ENCODE data around the gene RNPS1.

RNPS1 gene

DNA sequence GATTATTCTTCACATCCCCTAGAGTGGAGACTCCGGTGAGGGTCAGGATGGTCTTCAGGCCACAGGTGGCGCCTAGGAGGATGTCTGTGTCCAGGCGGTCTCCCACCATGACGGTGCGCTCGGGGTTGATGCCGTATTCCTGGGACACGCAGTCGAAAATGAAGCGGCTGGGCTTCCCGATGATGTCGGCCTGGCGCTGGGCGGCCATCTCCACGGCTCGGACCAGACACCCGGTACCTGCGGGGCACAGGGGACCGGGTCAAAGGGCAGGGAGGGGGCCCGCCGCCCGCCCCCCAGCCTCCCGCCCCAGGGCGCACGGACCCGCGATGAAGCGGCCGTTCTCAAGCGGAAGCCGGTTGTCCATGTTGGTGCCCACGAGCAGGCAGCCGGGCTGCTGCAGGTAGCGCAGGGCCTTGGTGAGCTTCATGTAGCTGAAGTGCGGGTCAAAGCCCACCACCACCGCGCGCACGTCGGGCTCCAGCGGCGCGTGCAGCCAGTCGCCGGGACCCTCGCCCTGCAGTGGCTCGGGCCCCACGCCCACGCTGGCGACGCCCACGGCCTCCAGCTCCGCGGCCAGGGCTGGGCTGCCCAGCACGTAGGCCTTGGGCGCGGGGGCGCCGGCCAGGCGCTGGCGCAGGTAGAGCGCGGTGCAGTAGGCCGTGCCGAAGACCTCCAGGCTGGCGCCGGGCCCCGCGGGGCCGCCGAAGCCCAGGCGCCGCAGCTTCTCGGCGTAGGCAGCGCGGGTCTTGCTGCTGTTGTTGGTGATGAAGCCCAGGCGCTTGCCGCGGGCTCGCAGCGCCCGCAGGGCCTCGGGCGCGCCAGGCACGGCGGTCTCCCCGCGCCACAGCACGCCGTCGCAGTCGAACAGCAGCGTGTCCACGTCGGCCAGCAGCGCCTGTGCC lies 53.9 kb downstream of the RNPS1 start:
- peak overlapping the region; percentile 78 for H3K27ac ChIP-seq (ENCODE audit: low read depth, low read length)
- no peaks in the 10 kb centered on the region for H3K9me3 ChIP-seq (ENCODE audit: low read length)
- H3K4me1 ChIP-seq (ENCODE audit: insufficient read depth, low read length), result peaks cover 12% of the 10 kb centered on the region
- no peaks in the 10 kb centered on the region for H3K27me3 ChIP-seq (ENCODE audit: control insufficient read depth in 1 of 2, insufficient read depth in 2 of 2, low read length in 2 of 2)
- peaks cover 2% of the 10 kb centered on the region for H3K36me3 ChIP-seq (ENCODE audit: insufficient read depth, low read length)
- peak overlapping the region; percentile 21 for H3K9ac ChIP-seq (ENCODE audit: low read length)
- H3K4me3 ChIP-seq (ENCODE audit: low read depth in 1 of 2, low read length in 2 of 2), result peak overlapping the region; percentile 63 to 80

DNA sequence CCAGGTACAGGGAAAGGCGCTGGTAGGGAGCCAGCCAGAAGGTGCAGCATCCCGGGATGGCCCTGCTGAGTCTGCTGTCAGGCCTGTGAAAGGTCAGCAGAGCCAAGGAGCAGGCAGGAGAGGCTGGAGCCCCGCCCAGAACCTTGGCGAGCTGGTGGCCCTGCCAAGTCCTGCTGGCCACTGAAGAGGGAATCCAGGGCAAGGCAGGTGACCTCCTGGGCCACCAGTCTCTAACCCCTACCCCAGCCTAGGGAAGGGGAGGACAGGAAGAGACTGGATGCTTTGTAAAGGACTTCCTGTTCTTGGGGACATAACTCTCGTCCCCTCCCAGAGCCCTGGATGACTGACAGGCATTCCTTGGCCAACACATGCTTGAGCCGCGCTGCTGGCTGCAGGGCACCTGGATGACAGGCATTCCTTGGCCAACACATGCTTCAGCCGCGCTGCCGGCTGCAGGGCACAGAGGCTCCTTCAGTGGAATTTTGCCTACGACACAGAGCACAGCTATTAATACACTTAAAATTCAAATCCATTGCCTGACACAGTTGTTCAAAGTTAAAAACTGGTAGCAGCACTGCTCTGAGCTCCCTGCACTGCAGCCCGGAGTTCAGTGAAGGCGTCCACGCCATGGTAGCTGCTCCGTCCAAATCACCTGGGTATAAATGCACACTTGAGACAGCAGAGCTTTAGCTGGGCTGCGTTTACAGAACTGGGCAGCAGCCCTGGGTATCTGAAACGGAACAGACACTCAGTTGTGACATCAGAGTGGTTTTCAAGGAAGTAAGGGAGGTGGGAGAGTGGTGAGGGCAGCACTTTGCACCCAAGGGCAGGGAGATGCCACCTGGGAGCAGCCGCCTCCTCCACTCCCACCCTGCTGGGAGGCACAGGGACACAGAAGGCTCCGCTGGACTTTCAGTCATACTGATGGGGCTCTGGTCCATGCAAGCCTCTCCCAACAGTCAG lies 55.3 kb downstream of the RNPS1 start:
- no peaks in the 10 kb centered on the region for H3K9me3 ChIP-seq (ENCODE audit: low read length)
- no peak overlapping the region for H3K27ac ChIP-seq (ENCODE audit: low read depth, low read length)
- H3K9ac ChIP-seq (ENCODE audit: low read length), result no peak overlapping the region
- H3K27me3 ChIP-seq (ENCODE audit: control insufficient read depth in 1 of 2, insufficient read depth in 2 of 2, low read length in 2 of 2), result no peaks in the 10 kb centered on the region
- peaks cover 15% of the 10 kb centered on the region for H3K36me3 ChIP-seq (ENCODE audit: insufficient read depth, low read length)
- peak overlapping the region in 1 of 2 donors; percentile 6 for H3K4me3 ChIP-seq (ENCODE audit: low read depth in 1 of 2, low read length in 2 of 2)
- peaks cover 12% of the 10 kb centered on the region for H3K4me1 ChIP-seq (ENCODE audit: insufficient read depth, low read length)

DNA sequence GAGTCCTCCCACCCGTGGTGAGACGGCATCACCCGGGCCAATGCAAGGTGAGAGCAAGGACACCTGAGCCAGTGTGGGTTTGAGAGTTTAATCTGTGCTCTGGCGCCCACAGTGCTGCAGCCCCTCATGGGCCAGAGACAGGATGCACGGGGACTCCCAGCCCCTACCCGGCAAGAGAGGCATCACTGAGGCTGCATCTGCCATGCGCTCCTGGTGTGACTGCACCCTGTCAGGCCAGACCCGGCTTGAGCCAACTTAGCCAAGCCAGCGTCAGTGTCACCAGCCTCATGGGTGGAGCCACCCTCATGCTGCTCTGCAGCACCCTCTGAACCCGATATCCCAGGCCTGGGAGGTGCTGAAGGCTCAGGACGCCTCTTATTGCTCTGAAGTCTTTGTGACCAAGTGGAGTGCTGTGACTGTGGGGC lies 56.0 kb downstream of the RNPS1 start:
- H3K27ac ChIP-seq (ENCODE audit: low read depth, low read length), result no peak overlapping the region
- no peaks in the 10 kb centered on the region for H3K27me3 ChIP-seq (ENCODE audit: control insufficient read depth in 1 of 2, insufficient read depth in 2 of 2, low read length in 2 of 2)
- H3K4me3 ChIP-seq (ENCODE audit: low read depth in 1 of 2, low read length in 2 of 2), result no peak overlapping the region
- H3K9me3 ChIP-seq (ENCODE audit: low read length), result no peaks in the 10 kb centered on the region
- H3K36me3 ChIP-seq (ENCODE audit: insufficient read depth, low read length), result peaks cover 19% of the 10 kb centered on the region
- H3K4me1 ChIP-seq (ENCODE audit: insufficient read depth, low read length), result peaks cover 12% of the 10 kb centered on the region
- no peak overlapping the region for H3K9ac ChIP-seq (ENCODE audit: low read length)

DNA sequence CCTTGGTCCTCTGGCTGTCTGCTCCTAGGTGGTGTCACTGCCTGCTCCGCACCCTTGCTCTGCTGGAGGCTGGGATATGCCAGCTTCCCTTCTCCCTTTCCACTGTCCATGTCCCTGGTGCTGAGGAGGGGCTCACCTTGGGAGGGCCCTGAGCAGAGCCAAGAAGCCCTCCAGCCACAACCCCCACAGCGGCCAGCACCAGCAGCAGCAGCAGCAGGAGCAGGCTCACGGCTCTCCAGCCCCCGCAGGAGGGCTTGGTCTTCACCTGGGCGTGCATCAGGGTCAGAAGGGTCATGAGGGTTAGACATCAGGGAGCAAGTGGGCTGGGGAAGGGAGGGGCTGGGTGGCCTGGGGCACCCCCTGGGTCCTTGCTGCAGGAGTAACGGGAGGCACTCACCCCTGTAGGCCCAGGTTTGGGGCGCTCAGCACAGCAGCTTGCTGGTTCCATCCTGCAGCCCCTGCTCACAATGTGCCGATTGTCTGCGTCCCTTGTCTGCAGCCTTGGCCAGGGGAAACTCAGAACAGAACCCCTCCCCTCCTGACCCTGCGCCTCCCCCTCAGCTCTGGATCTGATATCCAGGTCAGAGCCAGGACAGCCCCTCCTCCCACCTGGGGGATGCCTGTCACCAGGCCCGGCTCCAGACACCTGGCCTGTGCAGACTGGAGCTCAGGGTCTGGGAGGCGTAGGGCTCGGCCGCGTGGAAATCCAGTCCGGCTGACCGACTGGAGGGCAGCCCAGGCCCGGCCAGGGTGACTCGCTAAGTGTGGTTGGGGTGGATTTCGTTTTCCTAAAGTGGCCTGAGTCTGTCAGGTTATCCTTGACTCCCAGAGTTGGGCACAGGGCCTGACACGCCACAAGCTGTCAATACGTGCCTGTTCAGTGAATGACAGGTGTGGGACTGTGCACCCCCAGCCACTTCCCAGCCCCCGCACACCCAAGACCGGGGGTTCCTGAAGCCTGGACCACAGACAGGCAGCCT lies 57.2 kb downstream of the RNPS1 start, which contains the start of gene BRICD5:
BRICD5 (minus strand) TSS at position 478 of the 980 bp plus-strand sequence; CDS start at position 448, 30 bp downstream.
- peaks cover 18% of the 10 kb centered on the region for H3K4me1 ChIP-seq (ENCODE audit: insufficient read depth, low read length)
- H3K9me3 ChIP-seq (ENCODE audit: low read length), result no peaks in the 10 kb centered on the region

DNA sequence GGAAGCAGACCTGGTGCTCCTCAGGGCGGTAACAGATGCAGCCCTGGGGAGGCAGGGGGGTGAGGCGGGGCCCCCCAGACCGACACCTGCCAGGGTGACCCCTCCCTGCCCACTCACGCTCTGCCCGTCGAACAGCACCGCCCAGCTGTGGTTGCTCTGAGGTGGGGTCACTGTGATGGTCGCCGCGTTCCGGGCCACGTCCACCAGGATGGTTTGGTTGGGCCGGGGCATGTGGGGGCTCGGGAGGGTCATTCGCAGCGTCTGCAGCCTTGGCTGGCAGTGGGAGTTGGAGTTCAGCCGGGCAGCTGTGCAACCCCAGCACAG lies 58.0 kb downstream of the RNPS1 start:
- no peak overlapping the region for H3K9ac ChIP-seq (ENCODE audit: low read length)
- H3K4me3 ChIP-seq (ENCODE audit: low read depth in 1 of 2, low read length in 2 of 2), result no peak overlapping the region
- H3K27ac ChIP-seq (ENCODE audit: low read depth, low read length), result no peak overlapping the region
- no peaks in the 10 kb centered on the region for H3K27me3 ChIP-seq (ENCODE audit: control insufficient read depth in 1 of 2, insufficient read depth in 2 of 2, low read length in 2 of 2)
- H3K9me3 ChIP-seq (ENCODE audit: low read length), result no peaks in the 10 kb centered on the region
- H3K4me1 ChIP-seq (ENCODE audit: insufficient read depth, low read length), result peaks cover 18% of the 10 kb centered on the region
- peaks cover 19% of the 10 kb centered on the region for H3K36me3 ChIP-seq (ENCODE audit: insufficient read depth, low read length)

More for the DNA sequence above, 57.2 kb downstream of the RNPS1 start, which contains the start of gene BRICD5:
- H3K27ac ChIP-seq (ENCODE audit: low read depth, low read length), result no peak within 1 kb of the TSS
- no peak within 1 kb of the TSS for H3K9ac ChIP-seq (ENCODE audit: low read length)
- no peak within 1 kb of the TSS for H3K4me3 ChIP-seq (ENCODE audit: low read depth in 1 of 2, low read length in 2 of 2)
- peaks cover 19% of the 10 kb centered on the region for H3K36me3 ChIP-seq (ENCODE audit: insufficient read depth, low read length)
- H3K27me3 ChIP-seq (ENCODE audit: control insufficient read depth in 1 of 2, insufficient read depth in 2 of 2, low read length in 2 of 2), result no peaks in the 10 kb centered on the region

DNA sequence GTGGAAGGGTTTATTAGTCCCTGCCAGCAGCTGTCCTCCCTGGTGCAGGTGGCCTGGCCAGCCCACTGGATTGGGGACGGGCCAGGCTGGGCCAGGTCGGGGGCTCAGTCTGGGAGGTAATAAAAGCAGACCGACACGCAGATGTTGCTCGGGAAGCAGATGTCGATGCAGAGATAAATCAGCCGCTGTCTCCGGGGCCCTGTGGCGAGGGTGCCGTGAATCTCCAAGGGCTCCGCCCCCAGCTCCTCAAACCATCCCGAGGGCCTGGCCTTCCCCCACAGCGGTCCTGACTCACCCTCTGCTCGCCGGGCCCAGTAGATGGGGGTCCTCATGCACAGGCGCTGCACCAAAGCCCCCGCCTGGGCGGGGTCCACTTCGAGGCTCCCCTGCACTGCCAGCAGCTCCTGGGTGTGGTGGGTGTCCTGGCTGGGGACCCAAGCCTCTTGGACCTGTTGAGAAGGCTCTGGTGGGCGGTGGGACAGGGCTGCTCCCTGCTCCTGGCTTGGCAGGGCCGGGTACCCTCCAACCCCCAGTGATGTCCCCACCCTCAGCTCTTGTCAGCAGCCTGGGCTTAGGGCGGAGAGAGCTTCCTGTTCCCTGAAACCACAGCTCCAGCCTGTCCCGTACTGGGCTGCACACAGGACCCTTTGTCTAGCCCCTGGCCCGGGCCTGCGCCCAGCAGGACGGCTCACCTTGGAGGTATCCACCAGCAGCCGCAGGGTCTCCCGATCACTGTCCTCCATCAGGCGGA lies 58.5 kb downstream of the RNPS1 start:
- Histone ChIP-seq H3K27ac (ENCODE audit: low read depth, low read length) (no peak overlapping the region), H3K9ac (ENCODE audit: low read length) (no peak overlapping the region), H3K4me1 (ENCODE audit: insufficient read depth, low read length) (peaks cover 23% of the 10 kb centered on the region), H3K4me3 (ENCODE audit: low read depth in 1 of 2, low read length in 2 of 2) (no peak overlapping the region), H3K27me3 (ENCODE audit: control insufficient read depth in 1 of 2, insufficient read depth in 2 of 2, low read length in 2 of 2) (no peaks in the 10 kb centered on the region), H3K9me3 (ENCODE audit: low read length) (no peaks in the 10 kb centered on the region), H3K36me3 (ENCODE audit: insufficient read depth, low read length) (peaks cover 19% of the 10 kb centered on the region)

DNA sequence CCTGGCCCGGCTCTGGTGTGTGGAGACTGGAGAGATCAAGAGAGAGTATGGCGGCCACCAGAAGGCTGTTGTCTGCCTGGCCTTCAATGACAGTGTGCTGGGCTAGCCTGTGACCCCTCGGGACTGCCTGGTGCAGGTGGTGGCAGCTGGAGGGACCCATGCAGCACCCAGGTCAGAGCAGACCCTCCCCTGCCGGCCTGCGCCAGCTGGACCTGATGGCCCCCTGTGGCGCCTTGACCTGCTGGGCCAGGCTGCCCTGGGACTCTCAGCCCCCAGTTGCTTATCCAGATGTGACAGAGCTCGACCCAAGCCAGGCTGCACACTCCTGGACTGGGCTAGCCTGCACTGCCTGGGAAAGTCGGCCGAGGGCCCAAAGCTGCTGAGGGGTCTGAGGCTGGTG lies 59.2 kb downstream of the RNPS1 start:
- H3K36me3 ChIP-seq (ENCODE audit: insufficient read depth, low read length), result peaks cover 19% of the 10 kb centered on the region
- H3K4me3 ChIP-seq (ENCODE audit: low read depth in 1 of 2, low read length in 2 of 2), result no peak overlapping the region
- H3K4me1 ChIP-seq (ENCODE audit: insufficient read depth, low read length), result peaks cover 23% of the 10 kb centered on the region
- no peak overlapping the region for H3K27ac ChIP-seq (ENCODE audit: low read depth, low read length)
- H3K27me3 ChIP-seq (ENCODE audit: control insufficient read depth in 1 of 2, insufficient read depth in 2 of 2, low read length in 2 of 2), result no peaks in the 10 kb centered on the region
- no peaks in the 10 kb centered on the region for H3K9me3 ChIP-seq (ENCODE audit: low read length)
- H3K9ac ChIP-seq (ENCODE audit: low read length), result no peak overlapping the region

DNA sequence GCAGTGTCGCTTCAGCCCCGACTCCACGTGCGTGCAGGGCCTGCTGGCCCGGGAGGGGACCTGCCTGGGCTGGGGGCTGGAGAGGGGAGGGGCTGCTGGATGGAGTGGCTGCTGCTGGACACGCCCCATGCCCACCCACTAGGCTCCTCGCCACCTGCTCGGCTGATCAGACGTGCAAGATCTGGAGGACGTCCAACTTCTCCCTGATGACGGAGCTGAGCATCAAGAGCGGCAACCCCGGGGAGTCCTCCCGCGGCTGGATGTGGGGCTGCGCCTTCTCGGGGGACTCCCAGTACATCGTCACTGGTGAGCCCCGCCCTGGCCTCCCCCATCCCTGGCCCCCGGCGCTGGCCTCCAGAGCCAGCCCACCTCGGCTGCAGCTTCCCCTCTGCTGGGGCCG lies 59.6 kb downstream of the RNPS1 start:
- Histone ChIP-seq H3K36me3 (ENCODE audit: insufficient read depth, low read length) (peaks cover 19% of the 10 kb centered on the region), H3K4me3 (ENCODE audit: low read depth in 1 of 2, low read length in 2 of 2) (no peak overlapping the region), H3K27ac (ENCODE audit: low read depth, low read length) (no peak overlapping the region), H3K9me3 (ENCODE audit: low read length) (no peaks in the 10 kb centered on the region), H3K27me3 (ENCODE audit: control insufficient read depth in 1 of 2, insufficient read depth in 2 of 2, low read length in 2 of 2) (no peaks in the 10 kb centered on the region), H3K9ac (ENCODE audit: low read length) (no peak overlapping the region), H3K4me1 (ENCODE audit: insufficient read depth, low read length) (peaks cover 18% of the 10 kb centered on the region)

DNA sequence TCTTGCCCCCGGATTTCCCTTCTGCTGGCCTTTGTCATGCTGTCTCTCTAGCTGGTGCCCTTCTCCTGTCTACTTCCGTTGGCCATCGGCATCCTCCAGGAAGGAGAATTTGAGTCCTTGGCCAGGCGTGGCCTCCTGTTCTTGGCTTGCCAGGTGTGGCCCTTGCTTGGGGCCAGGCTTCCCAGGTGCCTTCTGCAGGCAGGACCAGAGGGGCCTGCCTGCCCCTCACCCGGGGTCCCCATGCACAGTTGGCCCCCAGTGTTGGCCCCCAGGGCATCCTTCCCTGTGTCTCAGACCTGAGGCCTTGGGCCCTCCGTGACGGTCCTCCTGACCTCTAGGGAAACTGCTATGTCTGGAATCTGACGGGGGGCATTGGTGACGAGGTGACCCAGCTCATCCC lies 60.1 kb downstream of the RNPS1 start:
- Histone ChIP-seq H3K4me3 (ENCODE audit: low read depth in 1 of 2, low read length in 2 of 2) (no peak overlapping the region), H3K4me1 (ENCODE audit: insufficient read depth, low read length) (peaks cover 14% of the 10 kb centered on the region), H3K27me3 (ENCODE audit: control insufficient read depth in 1 of 2, insufficient read depth in 2 of 2, low read length in 2 of 2) (no peaks in the 10 kb centered on the region), H3K36me3 (ENCODE audit: insufficient read depth, low read length) (peaks cover 19% of the 10 kb centered on the region), H3K9ac (ENCODE audit: low read length) (no peak overlapping the region), H3K9me3 (ENCODE audit: low read length) (no peaks in the 10 kb centered on the region), H3K27ac (ENCODE audit: low read depth, low read length) (no peak overlapping the region)

DNA sequence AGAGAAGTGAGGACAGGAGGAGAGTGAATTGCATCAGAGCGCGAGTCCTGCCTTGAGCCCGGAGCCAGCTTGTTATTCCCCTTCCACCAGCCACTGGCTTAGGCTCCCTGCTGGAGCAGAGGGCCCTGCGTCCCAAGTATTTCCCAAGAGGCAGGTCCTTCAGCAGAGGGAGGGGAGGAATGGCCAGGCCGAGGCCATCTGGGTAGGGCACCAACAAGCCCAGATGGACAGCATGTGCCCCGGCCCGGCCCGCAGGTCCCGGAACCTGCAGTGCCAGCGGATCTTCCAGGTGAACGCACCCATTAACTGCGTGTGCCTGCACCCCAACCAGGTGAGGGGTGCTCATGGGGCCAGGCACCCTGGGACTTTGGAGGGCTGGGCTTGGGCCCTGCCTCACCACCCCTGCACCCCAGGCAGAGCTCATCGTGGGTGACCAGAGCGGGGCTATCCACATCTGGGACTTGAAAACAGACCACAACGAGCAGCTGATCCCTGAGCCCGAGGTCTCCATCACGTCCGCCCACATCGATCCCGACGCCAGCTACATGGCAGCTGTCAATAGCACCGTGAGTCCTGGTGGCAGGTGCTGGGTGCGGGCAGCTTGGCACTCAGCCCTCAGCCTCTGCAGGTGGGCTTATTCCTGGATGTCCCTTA lies 61.0 kb downstream of the RNPS1 start:
- H3K9me3 ChIP-seq (ENCODE audit: low read length), result no peaks in the 10 kb centered on the region
- no peak overlapping the region for H3K9ac ChIP-seq (ENCODE audit: low read length)
- peaks cover 19% of the 10 kb centered on the region for H3K36me3 ChIP-seq (ENCODE audit: insufficient read depth, low read length)
- no peaks in the 10 kb centered on the region for H3K27me3 ChIP-seq (ENCODE audit: control insufficient read depth in 1 of 2, insufficient read depth in 2 of 2, low read length in 2 of 2)
- no peak overlapping the region for H3K27ac ChIP-seq (ENCODE audit: low read depth, low read length)
- H3K4me1 ChIP-seq (ENCODE audit: insufficient read depth, low read length), result peaks cover 11% of the 10 kb centered on the region
- no peak overlapping the region for H3K4me3 ChIP-seq (ENCODE audit: low read depth in 1 of 2, low read length in 2 of 2)
